GM19023 (cell line): ENCODE results near the gene LRRC57.

Experiments used
- ATAC-seq: cut with Tn5 transposase; IDR thresholded peaks from one replicate; pipeline ENCODE4 v1.9.1; 2021; ENCODE audit warnings: mild to moderate bottlenecking, moderate library complexity; ENCODE audit not compliant: unreplicated experiment

Gene LRRC57

GRCh38 chr15:42493679-42494078, 54.9 kb downstream of the LRRC57 start:
- no peak for ATAC-seq

- ATAC-seq, result no peak
These were observed 56.9 kb downstream of the LRRC57 start for GRCh38 chr15:42491539-42492225.

GRCh38 chr15:42490671-42491538, 57.7 kb downstream of the LRRC57 start, which contains the start of gene ZNF106:
Gene ZNF106, minus strand, starts transcription at chr15:42491141. Its CDS starts 18,852 bp downstream, at chr15:42472289.
- ATAC-seq, result peak; percentile 39

- no peak for ATAC-seq
These were observed 58.3 kb downstream of the LRRC57 start for GRCh38 chr15:42490291-42490670.
